ENCODE results near the gene LNP1. TPM values are rescaled to one million over a fixed set of nuclear protein-coding genes. Genes with fewer than 3 reads are reported as not detected.
A peak's percentile ranks its signal among the peaks of the same experiment; 100 is the strongest.

Gene LNP1
- total and polyA plus RNA-seq, 2 of the 13 experiments (the other 11 are each of a cell fraction or from before 2014, with no cell fraction given), result 3.6 to 7.0 TPM

- no peak for TF ChIP-seq AHDC1 (CRISPR knock-in tag; IDR thresholded peaks at IDR 0.05; ENCODE audit: borderline replicate concordance)
- peak; percentile 74 for TF ChIP-seq POGZ (CRISPR knock-in tag; IDR thresholded peaks at IDR 0.05)
- no peak for TF ChIP-seq RORA (CRISPR knock-in tag; IDR thresholded peaks at IDR 0.05)
- 0 out of 2 replicates have a peak, but pooled peaks have one; percentile 44 for TF ChIP-seq ZNF276 (CRISPR knock-in tag; IDR thresholded peaks at IDR 0.05; ENCODE audit: low read depth)
- peak; percentile 75 for TF ChIP-seq ATF1 (CRISPR knock-in tag; IDR thresholded peaks at IDR 0.05)
- no peak for TF ChIP-seq SKI (IDR thresholded peaks at IDR 0.05; ENCODE audit: partially characterized antibody)
- TF ChIP-seq EHMT2 (IDR thresholded peaks at IDR 0.05; ENCODE audit: borderline replicate concordance, low read depth, low read length), result no peak; the same call in 1 of the 2 replicates
- TF ChIP-seq TBP (CRISPR knock-in tag; IDR thresholded peaks at IDR 0.05), result no peak
- peak; percentile 39; the same call in 1 of the 2 replicates for TF ChIP-seq ZNF546 (CRISPR knock-in tag; conservative IDR thresholded peaks at IDR 0.05)
- no peak for TF ChIP-seq ZNF180 (CRISPR knock-in tag; IDR thresholded peaks at IDR 0.05; ENCODE audit: borderline replicate concordance, low read depth)
- no peak for TF ChIP-seq ZNF33A (CRISPR knock-in tag; IDR thresholded peaks at IDR 0.05; ENCODE audit: borderline replicate concordance)
- TF ChIP-seq SCMH1 (CRISPR knock-in tag; IDR thresholded peaks at IDR 0.05; ENCODE audit: borderline replicate concordance), result no peak
- peak; percentile 72; the same call in 1 of the 2 replicates for TF ChIP-seq ONECUT2 (CRISPR knock-in tag; IDR thresholded peaks at IDR 0.05)
- TF ChIP-seq ZHX2 (IDR thresholded peaks at IDR 0.05; ENCODE audit: low read depth), result peak; percentile 47; the same call in 1 of the 2 replicates
- TF ChIP-seq ZHX2 (CRISPR knock-in tag; IDR thresholded peaks at IDR 0.05; ENCODE audit: borderline replicate concordance), result peak; percentile 23; the same call in 1 of the 2 replicates
Measured at GRCh38 chr3:100400780-100401673, at the start of gene LNP1, which contains the start of gene TOMM70 (continued).
